ENCODE results near the gene LRFN2.

The LRFN2 gene

GRCh38 chr6:40436685-40437604 is 150.2 kb downstream of the LRFN2 start:
- DNase-seq (ENCODE audit: low read depth): no peak

DNA sequence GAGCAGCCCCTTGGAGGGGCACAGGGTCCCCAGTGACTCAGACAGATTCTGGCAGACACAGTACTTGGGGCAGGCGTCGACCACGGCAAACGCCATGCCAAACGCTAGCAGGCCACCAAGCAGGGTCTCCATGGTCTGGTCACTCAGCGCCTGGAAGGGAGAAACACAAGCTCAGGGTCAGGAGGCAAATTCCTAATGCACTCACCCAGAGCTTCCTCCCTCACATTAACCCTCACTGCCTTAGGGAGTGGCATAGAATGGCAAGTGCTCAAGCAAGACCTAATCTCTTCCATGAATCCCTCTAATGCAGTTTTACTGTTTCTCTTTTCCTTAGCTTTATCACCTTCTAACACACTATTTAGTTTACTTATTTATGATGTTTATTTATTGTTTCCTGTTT is 154.2 kb downstream of the LRFN2 start:
- no peak for DNase-seq (ENCODE audit: low read depth)

GRCh38 chr6:40431706-40432105 is 155.5 kb downstream of the LRFN2 start:
- DNase-seq (ENCODE audit: low read depth): no peak

DNA sequence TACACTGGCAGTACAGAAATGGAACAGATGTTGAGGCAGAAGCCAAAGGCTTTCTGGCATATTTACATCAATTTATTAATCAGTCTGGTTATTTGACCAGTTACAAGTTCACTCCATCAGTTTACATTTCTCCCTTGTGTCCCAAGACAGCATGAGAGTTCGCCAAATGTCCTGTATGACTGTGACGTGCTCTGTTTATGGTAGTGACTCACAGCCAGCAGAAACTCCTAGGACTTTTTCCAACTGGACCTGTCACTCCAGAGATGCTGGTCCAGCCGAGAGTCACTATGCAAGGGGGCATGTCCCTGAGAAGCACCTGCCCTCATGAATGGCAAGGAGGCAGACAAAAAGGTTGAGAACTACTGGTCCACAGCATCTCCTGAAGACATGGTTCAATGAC is 160.0 kb downstream of the LRFN2 start:
- no peak for DNase-seq (ENCODE audit: low read depth)

DNA sequence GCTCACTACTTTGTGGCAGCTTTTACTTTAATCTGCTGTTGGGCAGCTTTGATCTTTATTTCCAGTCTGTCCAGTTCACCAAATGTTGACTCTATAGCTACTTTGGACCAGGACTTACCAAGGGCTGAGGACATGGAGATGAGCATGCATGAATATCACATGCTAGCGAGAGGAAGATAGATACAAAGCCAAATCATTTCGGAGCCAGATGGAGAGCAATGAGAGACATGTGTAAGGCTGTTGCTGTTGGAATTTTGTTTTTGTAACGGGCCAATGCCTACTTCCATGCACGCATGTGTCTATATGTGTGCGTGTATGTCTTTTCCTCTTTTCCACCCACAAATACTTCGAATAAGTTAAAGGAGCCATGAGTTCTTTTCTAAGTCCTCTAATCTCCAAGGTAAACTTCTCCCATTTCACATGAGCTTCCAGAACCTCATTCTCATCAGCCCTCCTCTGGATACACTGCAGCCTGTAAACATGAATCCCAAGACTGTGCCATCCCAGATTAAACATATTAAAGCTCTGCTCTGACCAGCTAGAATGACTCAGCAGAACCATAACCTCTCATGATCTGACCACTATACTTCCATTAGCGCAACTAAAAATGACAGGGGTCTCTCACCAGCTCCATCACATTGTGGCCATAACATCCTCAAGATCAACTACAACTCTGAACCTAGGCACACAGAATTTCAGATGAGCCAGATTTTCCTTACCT is 160.7 kb downstream of the LRFN2 start:
- no peak for DNase-seq (ENCODE audit: low read depth)

DNA sequence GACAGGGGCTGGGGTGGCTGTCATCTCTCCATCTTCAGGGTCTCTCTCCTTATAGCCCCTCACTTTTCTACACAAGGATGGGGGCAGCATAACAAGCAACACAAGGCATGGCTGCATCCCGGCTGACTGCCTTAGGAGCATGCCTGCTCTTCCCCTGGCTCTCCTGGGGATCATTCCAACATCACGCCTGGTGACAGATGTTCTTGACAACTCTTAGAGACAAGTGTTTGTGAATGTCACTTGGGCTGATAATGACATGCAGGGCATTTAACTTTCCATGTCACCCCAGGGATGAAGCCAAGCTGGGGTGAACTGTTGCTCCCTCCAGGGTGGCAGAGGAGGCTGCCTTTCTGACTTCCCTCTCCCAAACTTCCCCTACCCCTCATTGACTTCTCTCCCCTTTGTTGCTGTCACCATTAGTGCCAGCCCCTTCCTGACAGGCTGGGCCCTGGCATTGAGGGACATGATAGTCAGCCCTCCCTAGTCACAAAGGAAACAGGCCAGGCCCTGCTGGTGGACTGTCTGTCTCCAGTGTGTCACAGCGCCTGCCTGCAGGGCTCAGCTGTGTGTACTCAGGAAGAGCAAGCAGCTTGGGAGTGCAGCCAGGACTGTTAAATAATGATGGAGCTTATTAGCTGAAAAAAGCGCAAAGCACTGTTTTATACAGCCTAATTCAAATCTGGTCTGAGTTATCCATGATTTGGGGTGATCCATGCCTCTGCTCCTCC is 161.8 kb downstream of the LRFN2 start:
- DNase-seq (ENCODE audit: low read depth): no peak

- DNase-seq (ENCODE audit: low read depth): no peak
These were observed 165.1 kb downstream of the LRFN2 start for GRCh38 chr6:40422046-40422445.

- DNase-seq (ENCODE audit: low read depth): no peak
These were observed 167.0 kb downstream of the LRFN2 start for GRCh38 chr6:40419946-40420728.

- DNase-seq (ENCODE audit: low read depth): no peak
These were observed 167.8 kb downstream of the LRFN2 start for GRCh38 chr6:40419377-40419776.

GRCh38 chr6:40417031-40417430 is 170.1 kb downstream of the LRFN2 start:
- no peak for DNase-seq (ENCODE audit: low read depth)

DNA sequence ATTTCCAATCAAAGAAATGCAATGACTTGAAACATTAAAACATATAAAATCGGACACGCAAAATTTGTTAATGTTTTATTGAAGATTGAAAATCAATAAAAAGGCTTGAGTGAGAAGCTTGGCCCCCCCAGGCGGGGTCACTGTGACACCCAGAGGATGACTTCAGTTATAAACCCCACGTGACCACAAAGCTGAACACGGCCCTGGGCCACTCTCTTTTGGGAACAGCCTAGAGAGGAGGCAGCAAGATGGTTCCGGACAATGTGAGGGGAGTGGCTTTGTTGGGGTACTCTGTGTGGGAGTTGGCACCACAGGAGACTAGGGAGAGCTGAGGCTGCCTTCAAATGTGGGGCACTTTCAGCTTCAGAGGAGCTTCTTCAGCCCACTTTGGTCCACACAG is 172.5 kb downstream of the LRFN2 start:
- DNase-seq (ENCODE audit: low read depth): no peak

DNA sequence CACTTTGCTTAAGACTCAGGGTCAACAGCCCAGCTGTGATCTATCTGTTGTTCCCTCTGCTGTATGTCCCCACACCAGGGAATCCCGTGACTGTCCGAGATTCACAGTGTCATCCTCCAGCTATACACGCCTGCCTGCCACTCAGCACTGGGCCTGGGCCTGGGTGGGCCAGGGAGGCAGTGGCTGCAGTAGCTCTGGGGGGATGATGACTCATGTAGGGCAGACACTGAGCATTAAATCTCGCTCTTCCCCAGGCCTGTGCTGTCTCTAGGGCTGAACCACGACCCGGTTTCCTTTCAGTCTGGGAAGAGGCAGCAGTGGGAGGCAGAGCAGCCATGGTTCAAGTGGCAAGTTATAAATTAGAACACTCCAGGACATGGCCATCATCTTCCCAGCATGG is 173.9 kb downstream of the LRFN2 start:
- DNase-seq (ENCODE audit: low read depth): no peak

GRCh38 chr6:40411881-40412280 is 175.3 kb downstream of the LRFN2 start:
- no peak for DNase-seq (ENCODE audit: low read depth)

- no peak for DNase-seq (ENCODE audit: low read depth)
These were observed 176.3 kb downstream of the LRFN2 start for GRCh38 chr6:40410821-40411220.

- DNase-seq (ENCODE audit: low read depth): no peak
These were observed 177.3 kb downstream of the LRFN2 start for GRCh38 chr6:40409716-40410397.

DNA sequence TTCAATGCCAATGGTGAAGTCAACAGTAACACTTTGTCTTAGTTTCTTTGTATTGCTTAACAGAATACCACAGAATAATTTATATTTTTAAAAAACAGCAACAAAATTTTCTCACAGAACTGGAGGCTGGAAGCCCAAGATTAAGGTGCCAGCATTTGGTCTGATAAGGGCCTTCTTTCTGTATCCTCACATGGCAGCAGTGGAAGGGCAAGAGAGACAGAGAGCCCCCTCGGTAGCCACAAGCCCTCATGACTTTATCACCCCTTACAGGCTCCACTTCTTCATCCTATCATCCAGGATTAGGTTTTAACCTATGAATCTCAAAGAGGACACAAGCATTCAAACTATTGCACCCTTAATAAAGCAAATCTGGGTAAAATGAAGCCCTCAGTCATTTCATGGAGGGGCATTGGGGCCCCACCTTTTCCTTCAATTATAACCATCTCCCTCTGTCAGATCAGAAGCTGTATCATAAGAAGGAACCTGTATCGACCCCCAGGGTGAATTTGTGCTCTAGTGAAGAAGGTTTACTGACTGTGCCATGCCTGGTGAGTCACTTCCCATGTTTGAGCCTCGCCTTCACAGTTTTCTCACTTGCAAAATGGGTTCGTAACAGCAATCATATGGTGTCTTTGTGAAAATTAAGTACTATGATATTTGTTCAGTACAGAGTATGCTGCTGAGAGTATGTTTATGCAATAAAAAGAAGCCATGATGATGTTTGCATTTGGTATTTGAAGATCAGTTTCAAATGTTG is 178.2 kb downstream of the LRFN2 start:
- no peak for DNase-seq (ENCODE audit: low read depth)

DNA sequence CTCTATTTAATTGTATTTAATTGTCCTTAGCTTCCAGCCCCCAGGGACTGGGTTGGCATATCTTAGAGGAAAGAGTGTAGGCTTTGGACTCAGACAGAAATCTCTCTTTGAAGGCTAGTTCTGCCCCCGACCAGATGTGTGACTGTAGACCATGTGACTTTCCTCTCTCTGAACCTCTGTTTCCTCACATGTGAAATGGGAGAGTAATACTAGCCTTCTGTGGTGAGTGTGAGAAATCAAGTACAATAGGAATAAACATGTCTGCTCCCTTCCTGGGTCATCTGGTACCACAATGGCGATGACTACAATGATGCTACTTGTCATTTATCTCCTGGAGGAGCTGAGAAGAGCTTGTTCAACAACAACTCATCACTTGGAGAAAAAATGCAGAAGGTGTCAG is 179.9 kb downstream of the LRFN2 start:
- no peak for DNase-seq (ENCODE audit: low read depth)

DNA sequence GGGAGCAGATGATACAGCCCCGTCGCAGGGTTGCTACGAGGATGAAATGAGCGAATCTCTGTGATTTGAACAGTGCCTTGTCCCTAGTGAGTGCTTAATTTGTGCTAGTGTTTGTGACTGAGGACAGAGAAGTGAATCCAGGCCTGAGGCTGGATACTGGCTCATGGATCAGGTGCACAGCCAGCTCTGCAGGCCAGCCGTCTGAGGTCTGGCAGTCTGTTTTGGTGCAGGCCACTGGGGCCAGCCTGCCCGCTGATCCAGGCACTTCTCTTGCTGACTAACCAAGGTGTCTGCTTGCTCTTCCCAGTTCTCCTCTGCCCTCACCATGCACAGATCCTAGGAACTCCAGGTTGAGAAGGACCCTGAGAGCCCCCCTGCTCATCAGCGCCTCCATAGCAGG is 181.0 kb downstream of the LRFN2 start:
- no peak for DNase-seq (ENCODE audit: low read depth)

- no peak for DNase-seq (ENCODE audit: low read depth)
These were observed 186.4 kb downstream of the LRFN2 start for GRCh38 chr6:40400738-40401137.

- no peak for DNase-seq (ENCODE audit: low read depth)
These were observed 187.2 kb downstream of the LRFN2 start for GRCh38 chr6:40399888-40400457.

Measured in HS-27A (cell line).